Stimulated activated CD4-positive, alpha-beta T cell treated with anti-CD3 and anti-CD28 coated beads, TNF-alpha, amount 100 ng/mL, for 48 hours (primary cell): ENCODE measurements around the gene ATG9B.
A peak's percentile ranks its signal among the peaks of the same experiment; 100 is the strongest.
"Not testable (repeated sequence)": the region's sequence is repeated elsewhere in the genome, so short reads cannot be mapped to it uniquely, and the experiment has no call there.

ENCODE experiments used
- DNase-seq, 3 donors: peaks; one replicate each; pipeline ENCODE4 v3.0.0-alpha.2; 2020; ENCODE audit warnings: low read depth in 3 of 3

Gene ATG9B

GRCh38 chr7:151058781-151059366 lies 34.6 kb upstream of the ATG9B start:
- DNase-seq: no peak

GRCh38 chr7:151057989-151058780 lies 33.9 kb upstream of the ATG9B start:
- peak; percentile 92 to 96 (median 96) for DNase-seq

- no peak for DNase-seq
These were observed 33.3 kb upstream of the ATG9B start, which contains the start of gene CDK5 for GRCh38 chr7:151057506-151057988. Gene CDK5, minus strand, starts transcription at chr7:151057897. Its CDS starts 49 bp downstream, at chr7:151057848.

GRCh38 chr7:151056666-151057505 lies 32.6 kb upstream of the ATG9B start:
- DNase-seq: no peak

GRCh38 chr7:151056283-151056665 lies 32.0 kb upstream of the ATG9B start:
- no peak for DNase-seq

- no peak for DNase-seq
These were observed 29.5 kb upstream of the ATG9B start for GRCh38 chr7:151053751-151054150.

- no peak for DNase-seq
These were observed 28.8 kb upstream of the ATG9B start for GRCh38 chr7:151053096-151053495.

- peak in 2 of 3 donors; percentile 20 to 28 for DNase-seq
These were observed 26.8 kb upstream of the ATG9B start for GRCh38 chr7:151051108-151051507.

- no peak for DNase-seq
These were observed 24.7 kb upstream of the ATG9B start for GRCh38 chr7:151048911-151049463.

- no peak for DNase-seq
These were observed 23.9 kb upstream of the ATG9B start, which contains the start of gene ASIC3 for GRCh38 chr7:151047976-151048815. Gene ASIC3, plus strand, starts transcription at chr7:151048531. Its CDS starts 355 bp downstream, at chr7:151048886.

GRCh38 chr7:151046603-151047573 lies 22.6 kb upstream of the ATG9B start:
- no peak for DNase-seq

- no peak for DNase-seq
These were observed 21.7 kb upstream of the ATG9B start for GRCh38 chr7:151045967-151046366.

- DNase-seq: no peak
These were observed 21.0 kb upstream of the ATG9B start for GRCh38 chr7:151045262-151045661.

- no peak for DNase-seq
These were observed 19.7 kb upstream of the ATG9B start for GRCh38 chr7:151043959-151044358.

- DNase-seq: not testable (repeated sequence)
These were observed 19.2 kb upstream of the ATG9B start for GRCh38 chr7:151043449-151043848.

GRCh38 chr7:151040616-151041375 lies 16.5 kb upstream of the ATG9B start:
- no peak for DNase-seq

GRCh38 chr7:151039850-151040548 lies 15.7 kb upstream of the ATG9B start:
- DNase-seq: no peak
